Activated naive CD8-positive, alpha-beta T cell treated with anti-CD3 and anti-CD28 coated beads, Interleukin-2, amount 50 U/mL, for 24 hours (primary cell): ENCODE measurements around the gene LCORL.

Experiments
- ATAC-seq: fragments of 150-1000 bp; cut with Tn5 transposase; one replicate; pipeline ENCODE4 v1.10.0; 2021
- DNase-seq: peaks from one replicate; pipeline ENCODE4 v3.0.0; 2021
- H3K27ac Mint-ChIP-seq: one replicate; pipeline ENCODE4 v1.8.0; 2021; ENCODE audit warnings: mild to moderate bottlenecking, mixed read lengths
- H3K27me3 Mint-ChIP-seq: one replicate; pipeline ENCODE4 v1.8.0; 2021; ENCODE audit warnings: mixed read lengths
- H3K36me3 Mint-ChIP-seq: one replicate; pipeline ENCODE4 v1.8.0; 2021; ENCODE audit warnings: low read depth, mixed read lengths
- H3K4me1 Mint-ChIP-seq: one replicate; pipeline ENCODE4 v1.8.0; 2021; ENCODE audit warnings: mixed read lengths
- H3K4me3 Mint-ChIP-seq: one replicate; pipeline ENCODE4 v1.8.0; 2021; ENCODE audit warnings: mild to moderate bottlenecking, moderate library complexity, mixed read lengths
- H3K9me3 Mint-ChIP-seq: one replicate; pipeline ENCODE4 v1.8.0; 2021; ENCODE audit warnings: mixed read lengths

LCORL gene

DNA sequence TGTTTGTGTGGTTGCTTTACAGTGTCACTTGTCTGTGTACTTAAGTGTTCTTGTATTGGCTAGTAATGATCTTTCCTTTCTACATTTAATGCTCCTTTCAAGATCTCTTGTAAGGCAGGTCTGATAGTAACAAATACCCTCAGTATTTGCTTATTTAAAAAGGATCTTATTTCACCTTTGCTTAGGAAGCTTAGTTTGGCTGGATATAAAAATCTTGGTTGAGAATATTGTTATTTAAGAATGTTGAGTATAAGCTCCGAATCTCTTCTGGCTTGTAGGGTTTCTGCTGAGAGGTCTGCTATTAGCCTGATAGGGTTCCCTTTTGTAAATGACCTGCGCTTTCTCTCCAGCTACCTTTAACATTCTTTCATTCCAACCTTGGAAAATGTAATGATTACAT lies 35.7 kb downstream of the LCORL start:
- Mint-ChIP-seq H3K9me3 (peaks cover 56% of the 10 kb centered on the region), H3K36me3 (peaks cover 17% of the 10 kb centered on the region), H3K27ac (no peak overlapping the region), H3K27me3 (no peaks in the 10 kb centered on the region), H3K4me1 (no peaks in the 10 kb centered on the region), H3K4me3 (no peak overlapping the region)
- DNase-seq (no peak), ATAC-seq (no peak)

DNA sequence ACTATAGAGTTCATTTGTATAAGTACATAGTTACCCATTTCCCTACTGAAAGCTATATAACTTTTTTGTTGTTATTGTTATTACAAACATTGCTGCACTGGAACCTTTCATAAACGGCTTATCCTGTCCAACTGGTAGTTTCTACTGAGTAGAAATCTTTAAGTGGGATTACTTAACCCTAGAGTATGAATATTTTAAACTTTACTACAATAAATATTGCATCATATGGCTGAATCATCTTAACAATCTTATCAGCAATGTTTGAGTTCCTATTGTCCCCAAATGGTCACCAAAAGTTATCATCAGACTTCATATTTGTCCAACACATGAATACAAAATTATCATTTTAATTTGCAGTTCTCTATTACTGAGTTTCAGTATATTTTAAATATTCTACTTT lies 40.5 kb downstream of the LCORL start:
- H3K27ac Mint-ChIP-seq: no peak overlapping the region
- no peak overlapping the region for H3K4me3 Mint-ChIP-seq
- H3K4me1 Mint-ChIP-seq: no peaks in the 10 kb centered on the region
- H3K36me3 Mint-ChIP-seq: peaks cover 14% of the 10 kb centered on the region
- ATAC-seq (no peak), DNase-seq (no peak)
- no peaks in the 10 kb centered on the region for H3K27me3 Mint-ChIP-seq
- peaks cover 61% of the 10 kb centered on the region for H3K9me3 Mint-ChIP-seq

DNA sequence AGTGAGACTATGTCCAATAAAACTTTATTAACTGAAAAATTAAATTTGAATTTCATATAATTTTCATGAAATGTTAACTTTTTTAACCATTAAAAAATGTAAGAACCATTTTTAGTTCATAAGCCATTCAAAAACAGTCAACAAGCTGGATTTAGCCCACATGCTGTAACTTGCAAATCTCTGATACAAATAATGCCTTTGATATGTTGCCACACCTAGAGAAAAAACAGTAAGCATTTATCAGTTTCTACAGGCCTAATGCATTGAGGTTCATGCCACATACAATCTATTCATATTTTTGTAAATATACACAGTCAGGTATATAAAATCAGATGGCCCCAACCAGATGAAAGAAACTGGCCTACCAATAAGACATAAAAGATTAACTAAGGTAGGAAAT lies 52.8 kb downstream of the LCORL start:
- Mint-ChIP-seq H3K36me3 (no peaks in the 10 kb centered on the region), H3K4me1 (no peaks in the 10 kb centered on the region), H3K27me3 (no peaks in the 10 kb centered on the region), H3K4me3 (no peak overlapping the region), H3K9me3 (no peaks in the 10 kb centered on the region), H3K27ac (no peak overlapping the region)
- DNase-seq (no peak), ATAC-seq (no peak)

DNA sequence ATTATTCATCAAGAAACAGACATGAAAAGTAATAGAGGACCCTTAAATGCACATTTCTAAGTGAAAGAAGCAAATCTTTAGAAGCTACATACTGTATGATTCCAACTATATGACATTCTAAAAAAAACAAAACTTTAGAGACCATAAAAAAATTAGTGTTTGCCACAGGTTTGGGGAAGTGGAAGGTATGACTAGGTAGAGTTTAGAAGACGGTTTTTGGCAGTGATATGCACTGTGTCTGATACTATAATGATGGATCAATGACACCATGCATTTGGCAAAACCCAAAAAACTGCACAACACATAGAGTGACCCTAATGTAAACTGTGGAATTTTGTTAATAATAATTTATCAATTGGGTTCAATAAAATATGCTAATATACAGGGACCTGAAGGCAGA lies 54.5 kb downstream of the LCORL start:
- Mint-ChIP-seq H3K36me3 (no peaks in the 10 kb centered on the region), H3K4me1 (no peaks in the 10 kb centered on the region), H3K4me3 (no peak overlapping the region), H3K9me3 (no peaks in the 10 kb centered on the region), H3K27ac (no peak overlapping the region), H3K27me3 (no peaks in the 10 kb centered on the region)
- ATAC-seq: no peak
- no peak for DNase-seq

DNA sequence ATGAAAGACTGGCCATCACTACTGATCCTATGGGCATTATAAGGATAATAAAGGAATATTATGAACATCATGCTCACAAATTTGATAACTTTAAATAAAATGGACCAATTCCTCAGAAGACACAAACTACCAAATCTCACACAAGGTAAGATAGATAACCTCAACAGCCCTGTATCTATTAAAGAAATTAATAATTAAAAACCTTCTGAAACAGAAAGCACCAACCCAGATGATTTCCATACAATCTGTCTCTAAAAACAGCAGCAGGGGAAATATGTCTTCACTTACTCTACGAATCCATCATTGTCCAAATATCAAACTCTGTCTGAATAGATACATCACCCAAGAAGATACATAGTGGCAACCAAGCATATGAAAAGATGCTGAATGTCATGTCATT lies 55.2 kb downstream of the LCORL start:
- DNase-seq (no peak), ATAC-seq (no peak)
- no peak overlapping the region for H3K4me3 Mint-ChIP-seq
- no peaks in the 10 kb centered on the region for H3K4me1 Mint-ChIP-seq
- H3K27me3 Mint-ChIP-seq: no peaks in the 10 kb centered on the region
- no peaks in the 10 kb centered on the region for H3K9me3 Mint-ChIP-seq
- H3K36me3 Mint-ChIP-seq: peaks cover 1% of the 10 kb centered on the region
- no peak overlapping the region for H3K27ac Mint-ChIP-seq

DNA sequence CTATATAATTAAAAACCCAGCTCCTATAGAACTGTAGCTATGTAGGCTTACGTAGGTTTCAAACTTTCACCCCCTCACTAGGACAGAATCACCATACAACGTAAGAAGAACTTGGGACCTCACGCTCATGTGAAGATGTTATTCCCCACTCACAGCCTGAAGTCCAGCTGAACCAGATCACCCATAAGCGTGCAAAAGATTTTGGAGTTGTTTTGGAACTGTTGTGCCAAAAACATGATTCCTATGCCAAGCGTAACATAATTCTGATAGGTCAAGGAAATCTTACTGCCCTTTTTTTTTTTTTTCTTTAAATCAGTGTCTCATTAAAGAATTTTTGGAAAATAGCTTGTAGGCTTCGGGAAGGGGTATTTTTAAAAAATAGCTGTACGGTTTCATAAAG lies 57.0 kb downstream of the LCORL start:
- no peaks in the 10 kb centered on the region for H3K9me3 Mint-ChIP-seq
- ATAC-seq (no peak), DNase-seq (no peak)
- no peaks in the 10 kb centered on the region for H3K4me1 Mint-ChIP-seq
- peaks cover 8% of the 10 kb centered on the region for H3K36me3 Mint-ChIP-seq
- no peak overlapping the region for H3K27ac Mint-ChIP-seq
- no peaks in the 10 kb centered on the region for H3K27me3 Mint-ChIP-seq
- H3K4me3 Mint-ChIP-seq: no peak overlapping the region

DNA sequence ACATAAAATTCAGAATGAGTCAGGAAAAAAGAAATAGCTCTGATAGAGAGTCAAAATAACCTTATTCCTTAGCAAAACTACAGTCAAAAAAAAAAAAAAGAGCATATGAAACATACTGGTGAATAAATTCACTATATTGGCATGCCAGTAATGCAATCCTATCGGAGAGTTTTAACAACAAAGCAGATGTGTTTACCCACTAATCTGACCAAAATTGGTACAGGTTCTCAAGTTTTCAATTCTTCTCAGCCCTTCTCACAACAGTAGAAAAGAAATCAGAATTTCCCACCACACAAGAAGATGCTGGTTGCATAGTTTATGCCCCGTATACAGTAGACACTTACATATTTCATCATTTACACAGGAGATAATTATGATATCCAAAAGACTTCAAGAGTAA lies 59.4 kb downstream of the LCORL start:
- Mint-ChIP-seq H3K4me1 (peaks cover 10% of the 10 kb centered on the region), H3K9me3 (peaks cover 2% of the 10 kb centered on the region)
- no peak for ATAC-seq

DNA sequence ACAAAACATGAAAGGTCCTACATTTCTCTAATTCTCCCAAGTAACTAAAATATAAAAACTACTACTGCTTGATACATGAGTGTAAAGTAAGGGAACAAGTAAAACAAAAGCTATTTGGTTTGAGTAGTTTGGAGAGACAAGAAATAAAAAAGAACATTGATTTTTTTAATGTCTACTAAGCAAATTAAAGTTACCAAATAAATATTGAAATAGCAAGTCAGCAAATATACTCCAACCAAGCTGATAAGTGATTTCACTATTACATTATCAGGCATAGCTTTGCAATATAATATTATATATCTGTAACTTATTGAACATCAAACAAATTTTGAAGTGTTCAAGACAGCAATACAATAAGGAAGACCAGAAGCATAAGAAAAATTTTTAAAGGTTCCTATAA lies 60.3 kb downstream of the LCORL start:
- Mint-ChIP-seq H3K27me3 (no peaks in the 10 kb centered on the region), H3K27ac (no peak overlapping the region), H3K4me3 (no peak overlapping the region), H3K9me3 (peaks cover 6% of the 10 kb centered on the region), H3K4me1 (peaks cover 14% of the 10 kb centered on the region), H3K36me3 (peaks cover 27% of the 10 kb centered on the region)
- DNase-seq (no peak), ATAC-seq (no peak)

More for the DNA sequence above, 59.4 kb downstream of the LCORL start:
- Mint-ChIP-seq H3K4me3 (no peak overlapping the region), H3K27me3 (no peaks in the 10 kb centered on the region), H3K36me3 (peaks cover 20% of the 10 kb centered on the region), H3K27ac (no peak overlapping the region)
- no peak for DNase-seq

DNA sequence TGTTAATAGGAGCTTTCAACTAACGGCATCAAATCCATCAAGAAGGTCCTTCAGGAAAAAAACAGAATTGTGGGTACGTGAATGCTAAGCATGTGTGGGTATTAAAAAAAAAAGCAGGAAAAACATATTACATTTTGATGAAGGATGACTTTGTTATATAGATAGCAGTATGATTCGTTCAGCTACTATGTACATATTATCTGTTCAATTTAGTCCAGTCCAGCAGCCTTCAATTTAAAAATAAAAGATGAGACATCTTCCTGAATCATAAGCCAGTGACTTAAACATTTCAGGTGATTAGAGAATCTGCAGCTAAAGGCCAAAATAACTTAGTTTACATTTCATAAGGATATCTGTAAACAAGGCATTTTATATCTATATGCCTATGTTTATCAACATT lies 63.4 kb downstream of the LCORL start:
- DNase-seq (no peak), ATAC-seq (no peak)
- Mint-ChIP-seq H3K27me3 (no peaks in the 10 kb centered on the region), H3K4me3 (no peak overlapping the region), H3K36me3 (peaks cover 49% of the 10 kb centered on the region), H3K4me1 (peaks cover 23% of the 10 kb centered on the region), H3K27ac (no peak overlapping the region), H3K9me3 (peaks cover 11% of the 10 kb centered on the region)

DNA sequence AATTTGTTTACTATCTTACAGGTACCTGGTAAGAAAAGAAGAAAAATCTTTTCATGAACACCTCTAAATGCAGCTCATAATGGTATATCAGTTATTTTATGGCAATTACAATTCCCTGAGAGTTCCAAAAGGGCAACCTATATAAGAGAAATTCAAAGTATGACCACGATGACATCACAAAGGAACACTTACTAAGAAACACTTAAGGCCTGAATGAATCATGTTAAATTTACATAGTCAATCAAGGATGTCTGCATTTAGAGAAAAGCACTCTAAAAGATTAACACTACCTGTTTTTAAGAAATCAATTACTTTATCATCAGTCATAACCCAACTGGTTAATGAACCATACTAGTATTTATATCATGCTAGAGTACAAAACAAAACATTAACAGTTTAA lies 63.9 kb downstream of the LCORL start:
- no peak for DNase-seq

DNA sequence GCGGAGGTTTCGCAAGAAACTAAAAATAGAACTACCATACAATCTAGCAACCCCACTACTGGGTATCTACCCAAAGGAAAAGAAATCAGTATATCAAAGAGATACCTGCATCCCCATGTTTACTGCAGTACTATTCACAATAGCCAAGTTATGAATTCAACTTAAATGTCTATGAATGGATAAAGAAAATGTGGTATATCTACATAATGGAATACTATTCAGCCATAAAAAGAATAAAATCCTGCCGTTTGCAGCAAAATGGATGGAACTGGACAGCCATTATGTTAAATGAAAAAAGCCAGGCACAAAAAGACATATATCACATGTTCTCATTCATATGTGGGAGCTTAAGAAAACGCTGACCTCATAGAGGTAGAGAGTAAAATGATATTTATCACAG lies 65.3 kb downstream of the LCORL start:
- Mint-ChIP-seq H3K4me3 (no peak overlapping the region), H3K4me1 (peaks cover 23% of the 10 kb centered on the region), H3K27me3 (no peaks in the 10 kb centered on the region), H3K9me3 (peaks cover 11% of the 10 kb centered on the region), H3K36me3 (peaks cover 57% of the 10 kb centered on the region), H3K27ac (no peak overlapping the region)
- DNase-seq (no peak), ATAC-seq (no peak)

More for the DNA sequence above, 63.9 kb downstream of the LCORL start:
- Mint-ChIP-seq H3K4me3 (no peak overlapping the region), H3K27me3 (no peaks in the 10 kb centered on the region), H3K9me3 (peaks cover 11% of the 10 kb centered on the region), H3K27ac (no peak overlapping the region), H3K36me3 (peaks cover 53% of the 10 kb centered on the region), H3K4me1 (peaks cover 23% of the 10 kb centered on the region)
- peak; percentile 59 for ATAC-seq

DNA sequence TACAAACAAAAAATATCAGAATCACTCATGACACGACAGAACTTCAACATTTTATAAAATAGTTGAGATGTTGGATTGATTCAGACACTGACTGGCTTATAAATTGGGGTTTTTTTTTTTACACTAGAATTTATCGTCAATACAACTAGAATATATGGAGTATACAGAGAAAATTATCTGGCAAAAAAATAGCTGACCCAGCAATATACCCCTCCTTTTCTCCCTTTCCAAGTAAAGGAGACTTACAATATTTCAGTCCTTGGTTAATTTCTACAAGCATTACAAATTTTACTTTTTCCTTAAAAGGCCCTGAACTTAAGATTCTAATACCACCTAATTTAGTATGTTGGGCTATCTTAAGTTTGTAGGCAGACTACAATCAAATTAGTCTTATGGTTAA lies 76.3 kb downstream of the LCORL start:
- H3K4me3 Mint-ChIP-seq: no peak overlapping the region
- no peak overlapping the region for H3K27ac Mint-ChIP-seq

DNA sequence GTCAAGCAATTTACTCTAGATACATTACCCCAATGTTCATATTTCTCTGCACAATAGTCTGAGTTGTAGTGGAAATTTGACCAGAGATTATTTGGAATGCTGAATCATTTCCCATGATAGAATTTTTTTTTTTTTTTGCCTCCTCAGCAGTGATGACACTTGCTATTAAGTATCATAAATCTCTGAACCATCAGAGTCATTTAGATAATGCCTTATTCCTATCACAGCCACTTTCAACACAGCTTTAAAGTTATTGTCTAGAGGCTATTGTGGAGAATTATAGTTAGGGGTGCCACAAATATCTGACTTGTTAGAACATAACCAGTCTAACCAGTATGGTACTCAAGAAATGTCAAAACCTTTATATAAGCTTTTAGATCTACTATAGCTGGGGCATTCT lies 79.8 kb downstream of the LCORL start:
- no peaks in the 10 kb centered on the region for H3K9me3 Mint-ChIP-seq
- H3K4me3 Mint-ChIP-seq: no peak overlapping the region
- peaks cover 10% of the 10 kb centered on the region for H3K36me3 Mint-ChIP-seq
- no peaks in the 10 kb centered on the region for H3K4me1 Mint-ChIP-seq
- no peak overlapping the region for H3K27ac Mint-ChIP-seq
- DNase-seq (no peak), ATAC-seq (no peak)
- H3K27me3 Mint-ChIP-seq: no peaks in the 10 kb centered on the region

More for the DNA sequence above, 76.3 kb downstream of the LCORL start:
- Mint-ChIP-seq H3K27me3 (no peaks in the 10 kb centered on the region), H3K4me1 (no peaks in the 10 kb centered on the region), H3K36me3 (peaks cover 9% of the 10 kb centered on the region), H3K9me3 (no peaks in the 10 kb centered on the region)
- ATAC-seq: no peak
- no peak for DNase-seq

DNA sequence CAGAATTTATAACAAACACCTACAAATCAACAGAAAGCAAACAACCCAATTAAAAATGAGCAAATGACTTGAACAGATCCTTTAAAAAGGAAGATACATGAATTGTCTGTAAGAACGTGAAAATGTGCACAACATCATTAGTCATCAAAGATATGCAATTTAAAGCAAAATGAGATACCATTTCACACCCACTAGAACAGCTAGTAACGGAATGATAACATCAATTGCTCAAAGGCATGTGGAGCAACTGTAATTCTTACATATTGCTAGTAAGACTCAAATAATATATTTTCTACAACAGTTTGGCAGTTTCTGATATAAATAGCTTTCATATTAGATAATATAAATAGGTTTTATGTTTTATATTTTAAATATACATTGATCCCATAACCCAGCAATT lies 82.5 kb downstream of the LCORL start:
- Mint-ChIP-seq H3K36me3 (peaks cover 29% of the 10 kb centered on the region), H3K27ac (no peak overlapping the region), H3K9me3 (peaks cover 6% of the 10 kb centered on the region), H3K4me1 (no peaks in the 10 kb centered on the region), H3K27me3 (no peaks in the 10 kb centered on the region), H3K4me3 (no peak overlapping the region)
- DNase-seq (no peak), ATAC-seq (no peak)

DNA sequence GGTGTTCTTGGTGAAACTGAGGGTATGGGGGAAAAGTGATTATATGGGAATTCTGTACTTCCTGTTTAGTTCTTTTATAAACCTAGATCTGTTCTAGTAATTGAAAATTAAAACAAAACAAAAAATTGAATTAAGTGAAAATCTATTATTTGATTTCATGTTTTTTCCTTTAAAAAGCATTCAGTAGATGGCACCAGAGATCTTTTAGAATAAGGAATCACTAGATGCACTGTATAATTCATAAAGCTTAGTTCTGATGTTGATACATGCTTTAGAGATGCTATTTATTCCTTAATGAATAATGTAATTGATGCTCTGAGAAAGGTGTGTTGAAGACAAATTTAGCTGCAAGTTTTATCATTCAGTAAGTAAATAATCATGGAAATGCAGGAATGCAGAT lies 87.3 kb downstream of the LCORL start:
- H3K9me3 Mint-ChIP-seq: peaks cover 26% of the 10 kb centered on the region
- ATAC-seq (no peak), DNase-seq (no peak)
- H3K27me3 Mint-ChIP-seq: no peaks in the 10 kb centered on the region
- no peak overlapping the region for H3K27ac Mint-ChIP-seq
- peaks cover 35% of the 10 kb centered on the region for H3K36me3 Mint-ChIP-seq
- no peaks in the 10 kb centered on the region for H3K4me1 Mint-ChIP-seq
- H3K4me3 Mint-ChIP-seq: no peak overlapping the region

DNA sequence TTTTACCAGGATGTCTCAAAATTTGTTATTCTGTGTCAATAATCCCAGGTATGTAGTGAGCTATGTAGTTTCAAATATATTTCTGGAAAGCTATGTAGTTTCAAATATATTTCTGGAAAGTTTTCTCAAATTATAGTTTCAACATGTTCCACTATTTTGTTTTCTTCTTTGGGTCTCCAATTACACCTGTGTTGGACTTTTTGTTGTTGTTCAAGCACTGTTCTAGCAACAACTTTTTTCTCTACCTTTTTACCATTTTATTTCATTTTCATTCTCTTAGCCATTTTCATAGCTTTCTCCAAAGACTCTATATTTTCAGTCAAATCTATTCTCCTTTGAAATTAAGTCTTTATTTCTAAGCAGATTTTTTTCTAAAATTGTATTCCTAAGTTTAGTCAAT lies 88.4 kb downstream of the LCORL start:
- Mint-ChIP-seq H3K4me3 (no peak overlapping the region), H3K4me1 (no peaks in the 10 kb centered on the region), H3K27me3 (no peaks in the 10 kb centered on the region), H3K27ac (no peak overlapping the region), H3K36me3 (peaks cover 35% of the 10 kb centered on the region), H3K9me3 (peaks cover 28% of the 10 kb centered on the region)
- DNase-seq (no peak), ATAC-seq (no peak)
